GM21619 (cell line): Measurements from ENCODE around the gene C2orf68.
"Not testable (repeated sequence)": the region's sequence is repeated elsewhere in the genome, so short reads cannot be mapped to it uniquely, and the experiment has no call there.

Experiments
- ATAC-seq: cut with Tn5 transposase; IDR thresholded peaks from one replicate; pipeline ENCODE4 v1.9.1; 2021; ENCODE audit not compliant: unreplicated experiment

Gene C2orf68

DNA sequence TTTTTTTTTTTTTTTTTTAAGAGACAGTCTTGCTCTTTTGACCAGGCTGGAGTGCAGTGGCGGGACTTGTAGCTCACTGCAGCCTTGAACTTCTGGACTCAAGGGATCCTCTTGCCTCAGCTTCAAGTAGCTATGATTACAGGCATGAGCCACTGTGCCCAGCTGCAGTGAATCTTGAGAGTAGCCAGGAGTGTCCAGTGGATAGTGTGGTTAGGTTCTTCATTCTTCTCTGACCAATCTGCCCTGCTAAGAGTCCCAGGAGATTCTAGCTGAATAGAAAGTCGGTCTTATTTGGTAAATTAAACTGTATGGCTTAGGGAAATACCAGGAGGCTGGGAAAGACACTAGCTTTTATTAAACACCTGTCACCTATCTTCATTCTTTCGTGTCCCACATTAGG, 19.4 kb upstream of the C2orf68 start:
- ATAC-seq = no peak

DNA sequence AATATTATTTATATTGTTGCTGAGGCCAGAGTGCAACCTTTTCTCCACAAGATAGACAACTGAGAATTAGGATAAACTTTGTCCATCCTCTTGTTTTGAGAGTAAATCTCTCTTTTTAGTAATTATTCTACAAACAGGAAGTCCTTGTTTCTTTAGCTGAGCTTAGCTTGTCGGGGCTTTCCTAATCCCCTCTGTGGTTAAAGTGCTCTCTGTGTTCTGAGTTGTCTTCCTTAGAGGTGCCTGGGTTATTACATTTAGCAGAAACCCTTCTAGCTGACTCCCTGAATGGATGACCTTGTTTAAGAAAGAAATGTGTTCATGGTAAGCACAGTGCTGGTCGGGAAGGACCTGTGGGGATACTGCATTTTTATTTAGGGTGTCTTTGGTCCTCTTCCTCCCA, 16.8 kb upstream of the C2orf68 start:
- ATAC-seq = peak; percentile 57

GRCh38 chr2:85623991-85624390, 12.1 kb upstream of the C2orf68 start:
- no peak for ATAC-seq

DNA sequence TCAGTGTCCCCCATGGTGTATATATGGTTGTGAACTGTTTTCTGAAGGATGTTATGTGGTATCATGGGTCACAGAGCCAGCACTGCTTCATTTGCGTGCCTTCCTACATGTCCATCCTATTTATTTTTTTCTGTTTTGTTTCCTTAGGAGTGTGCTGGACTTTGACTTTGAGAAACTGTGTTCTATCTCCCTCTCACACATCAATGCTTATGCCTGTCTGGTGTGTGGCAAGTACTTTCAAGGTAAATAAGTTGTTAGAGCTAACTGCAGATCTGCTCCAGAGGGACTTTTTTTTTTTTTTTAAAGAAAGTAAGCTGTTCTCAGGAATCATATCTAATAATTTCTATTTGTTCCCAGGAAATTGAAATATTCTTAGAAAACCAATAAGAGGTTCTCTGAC, 9.5 kb upstream of the C2orf68 start:
- no peak for ATAC-seq

- no peak for ATAC-seq
These were observed 7.8 kb upstream of the C2orf68 start for GRCh38 chr2:85619617-85620016.

- not testable (repeated sequence) for ATAC-seq
These were observed 5.9 kb upstream of the C2orf68 start for GRCh38 chr2:85617723-85618122.

DNA sequence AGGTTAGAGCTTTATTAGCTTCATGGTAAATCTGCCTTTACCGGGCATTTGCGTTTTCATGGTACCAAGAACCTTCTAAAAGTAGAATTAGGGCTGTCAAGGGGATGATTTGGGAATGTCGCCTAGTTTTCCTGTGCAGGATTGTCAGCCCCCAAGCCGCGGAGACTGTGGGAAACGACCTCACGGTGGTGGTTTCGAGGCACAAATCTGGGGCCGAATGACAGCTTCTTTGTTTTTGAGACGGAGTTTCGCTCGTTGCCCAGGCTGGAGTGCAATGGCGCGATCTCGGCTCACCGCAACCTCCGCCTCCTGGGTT, 3.5 kb upstream of the C2orf68 start:
- ATAC-seq = no peak

DNA sequence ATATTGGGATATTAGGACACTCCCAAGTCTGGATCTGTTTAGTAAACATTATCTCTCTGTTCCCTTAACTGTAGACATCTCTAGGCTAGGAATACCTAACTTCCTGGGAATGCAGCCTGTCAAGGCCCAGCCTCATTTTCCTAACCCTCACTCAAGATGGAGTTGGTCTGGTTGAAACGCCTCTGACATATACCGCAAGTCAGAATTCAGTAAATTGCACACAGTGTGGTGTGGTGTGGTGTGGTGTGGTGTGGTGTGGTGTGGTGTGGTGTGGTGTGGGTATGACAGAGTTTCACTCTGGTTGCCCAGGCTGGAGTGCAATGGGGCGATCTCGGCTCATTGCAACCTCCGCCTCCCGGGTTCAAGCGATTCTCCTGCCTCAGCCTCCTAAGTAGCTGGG, 2.9 kb upstream of the C2orf68 start:
- not testable (repeated sequence) for ATAC-seq

DNA sequence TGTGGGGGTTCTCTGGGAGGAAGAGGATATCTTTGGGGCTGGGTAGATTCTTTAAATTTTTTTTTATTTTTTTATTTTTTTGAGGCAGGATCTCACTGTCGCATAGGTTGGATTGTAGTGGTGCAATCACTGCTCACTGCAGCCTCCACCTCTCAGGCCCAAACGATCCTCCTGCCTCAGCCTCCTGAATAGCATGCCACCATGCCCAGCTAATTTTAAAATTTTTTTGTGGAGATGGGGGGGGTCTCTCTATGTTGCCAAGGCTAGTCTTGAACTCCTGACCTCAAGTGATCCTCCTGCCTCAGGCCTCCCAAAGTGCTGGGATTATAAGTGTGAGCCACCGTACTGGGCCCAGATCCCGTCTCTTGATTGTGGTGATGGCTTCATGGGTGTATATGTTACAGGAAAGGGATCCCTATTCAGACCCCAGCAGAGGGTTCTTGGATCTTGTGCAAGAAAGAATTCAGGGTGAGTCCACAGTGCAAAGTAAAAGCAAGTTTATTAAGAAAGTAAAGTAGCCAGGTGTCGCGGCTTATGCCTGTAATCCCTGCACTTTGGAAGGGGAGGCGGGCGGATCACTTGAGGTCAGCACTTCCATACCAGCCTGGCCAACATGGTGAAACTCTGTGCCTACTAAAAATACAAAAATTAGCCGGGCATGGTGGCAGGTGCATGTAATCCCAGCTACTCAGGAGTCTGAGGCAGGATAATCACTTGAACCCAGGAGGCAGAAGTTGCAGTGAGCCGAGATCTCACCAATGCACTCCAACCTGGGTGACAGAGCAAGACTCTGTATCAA, 2.0 kb upstream of the C2orf68 start:
- ATAC-seq = no peak

DNA sequence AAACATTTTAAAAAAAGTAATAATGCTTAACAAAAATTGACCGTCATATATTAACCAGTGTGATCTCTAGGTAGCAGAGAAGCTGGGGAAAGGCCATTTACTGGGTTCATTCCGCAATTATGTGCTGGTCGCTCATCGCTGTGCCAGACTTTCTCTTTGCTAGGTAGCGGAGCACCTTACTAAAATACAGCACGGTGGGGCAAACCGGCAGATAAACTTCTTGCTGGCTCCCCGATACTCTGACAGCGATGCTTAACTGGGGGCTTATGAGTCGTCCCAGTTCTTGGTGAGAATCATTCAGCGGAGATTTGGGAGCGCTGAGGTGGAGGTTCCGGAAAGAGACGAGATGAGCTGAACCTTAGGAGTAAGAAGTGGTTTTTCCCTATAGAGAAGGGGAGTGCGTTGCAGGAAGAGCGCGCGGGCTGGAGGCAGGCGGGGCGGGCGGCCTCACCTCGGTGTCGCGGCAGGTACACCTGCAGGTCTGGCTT, 605 bp downstream of the C2orf68 start:
- peak; percentile 12 for ATAC-seq

- no peak for ATAC-seq
These were observed 4.3 kb downstream of the C2orf68 start for GRCh38 chr2:85607268-85608215.

DNA sequence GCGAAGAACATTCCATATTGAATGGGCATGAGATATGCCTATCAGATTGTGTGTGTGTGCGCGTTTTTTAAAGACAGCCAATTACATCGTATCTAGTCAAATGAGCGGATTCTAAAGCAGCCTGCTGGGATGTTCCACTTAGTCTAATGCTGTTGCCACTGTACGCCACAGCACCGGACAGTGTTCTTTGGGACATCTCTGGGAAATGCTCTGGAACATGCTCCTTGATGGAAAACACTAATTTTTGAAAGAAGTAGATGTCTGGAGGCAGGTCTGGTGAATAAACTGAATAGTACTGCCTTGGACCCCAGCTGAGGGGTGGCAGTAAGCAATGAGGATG, 5.8 kb downstream of the C2orf68 start:
- ATAC-seq = no peak

GRCh38 chr2:85605406-85606115, 6.3 kb downstream of the C2orf68 start:
- ATAC-seq = no peak

GRCh38 chr2:85604568-85605339, 7.1 kb downstream of the C2orf68 start:
- ATAC-seq = no peak

DNA sequence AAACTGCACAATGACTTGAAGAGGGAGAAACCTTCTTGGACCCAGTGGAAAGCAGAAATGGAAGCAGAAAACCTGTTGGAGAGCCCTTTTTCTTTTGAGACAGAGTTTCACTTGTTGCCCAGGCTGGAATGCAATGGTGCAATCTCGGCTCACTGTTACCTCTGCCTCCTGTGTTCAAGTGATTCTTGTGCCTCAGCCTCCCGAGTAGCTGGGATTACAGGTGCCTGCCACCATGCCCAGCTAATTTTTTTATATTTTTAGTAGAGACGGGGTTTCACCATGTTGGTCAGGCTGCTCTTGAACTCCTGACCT, 7.8 kb downstream of the C2orf68 start:
- ATAC-seq = not testable (repeated sequence)

DNA sequence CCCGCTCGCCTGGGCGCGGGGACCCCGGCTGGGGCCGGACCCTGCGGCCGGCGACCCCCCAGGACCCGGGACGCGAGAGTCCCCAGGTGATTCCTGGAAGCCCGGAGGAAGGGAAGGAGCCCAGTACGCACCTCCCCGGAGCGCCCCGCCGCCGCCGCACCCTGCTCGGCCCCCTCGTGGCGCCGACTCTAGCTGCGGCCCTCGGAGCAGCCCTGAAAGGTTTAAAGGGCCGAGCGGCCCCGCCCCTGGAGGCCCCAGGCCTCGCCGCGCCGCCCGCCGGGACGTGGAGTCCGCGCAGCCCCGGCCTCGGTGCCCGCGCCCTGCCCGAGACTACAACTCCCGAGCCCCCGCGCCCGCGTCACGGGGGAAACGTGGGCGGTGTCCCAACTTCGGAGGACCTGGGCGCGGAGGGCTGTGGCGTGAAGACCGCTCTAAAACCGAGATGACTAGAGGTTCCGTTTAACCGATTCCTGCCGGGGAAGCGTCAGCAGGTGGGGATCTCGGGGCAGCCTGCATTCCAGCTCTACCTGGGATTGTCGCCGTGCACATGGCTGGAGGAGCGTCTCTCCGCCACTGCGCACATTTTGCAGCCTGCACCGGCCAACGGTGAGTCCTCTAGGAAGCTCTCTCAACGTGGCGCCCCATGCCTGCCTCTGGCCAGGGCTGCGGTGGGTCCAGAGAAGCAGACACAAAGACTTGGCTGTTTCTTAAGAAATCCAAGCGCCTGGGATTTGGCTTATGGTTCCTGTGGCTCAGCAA, 9.2 kb downstream of the C2orf68 start, which contains the start of gene TMEM150A:
Gene TMEM150A, minus strand, starts transcription at position 223 of the 759 bp plus-strand sequence. CDS start 750 bp downstream, outside the sequence.
- ATAC-seq = peak; percentile 93

- peak; percentile 33 for ATAC-seq
These were observed 9.9 kb downstream of the C2orf68 start for GRCh38 chr2:85601771-85602475.

- ATAC-seq = no peak
These were observed 10.7 kb downstream of the C2orf68 start for GRCh38 chr2:85600951-85601770.

GRCh38 chr2:85600235-85600575, 11.7 kb downstream of the C2orf68 start:
- ATAC-seq = no peak
